DMS53 (cell line): ENCODE measurements around the gene SNX2.

Source experiments
- DNase-seq: peaks from one replicate; lab custom pipeline; 2025; lab: John Stamatoyannopoulos, UW

SNX2 gene

GRCh38 chr5:122773619-122774018, 1.3 kb upstream of the SNX2 start:
- peak; percentile 13 for DNase-seq

- DNase-seq: no peak
These were observed 390 bp upstream of the SNX2 start for GRCh38 chr5:122774519-122774860.

- DNase-seq: peak; percentile 56
These were observed 966 bp downstream of the SNX2 start for GRCh38 chr5:122775550-122776542.

- no peak for DNase-seq
These were observed 3.3 kb downstream of the SNX2 start for GRCh38 chr5:122778157-122778556.

GRCh38 chr5:122779451-122779850, 4.6 kb downstream of the SNX2 start:
- no peak for DNase-seq

GRCh38 chr5:122780296-122780695, 5.4 kb downstream of the SNX2 start:
- DNase-seq: no peak

GRCh38 chr5:122781465-122781864, 6.6 kb downstream of the SNX2 start:
- no peak for DNase-seq

- no peak for DNase-seq
These were observed 10.4 kb downstream of the SNX2 start for GRCh38 chr5:122785294-122785693.

GRCh38 chr5:122788371-122788770, 13.5 kb downstream of the SNX2 start:
- no peak for DNase-seq

GRCh38 chr5:122788996-122789395, 14.1 kb downstream of the SNX2 start:
- no peak for DNase-seq

GRCh38 chr5:122789461-122790171, 14.7 kb downstream of the SNX2 start:
- no peak for DNase-seq

GRCh38 chr5:122790354-122791103, 15.6 kb downstream of the SNX2 start:
- DNase-seq: no peak

- no peak for DNase-seq
These were observed 30.6 kb downstream of the SNX2 start for GRCh38 chr5:122805481-122805880.

GRCh38 chr5:122810405-122810804, 35.5 kb downstream of the SNX2 start:
- no peak for DNase-seq

- no peak for DNase-seq
These were observed 40.4 kb downstream of the SNX2 start for GRCh38 chr5:122815218-122815767.

- no peak for DNase-seq
These were observed 41.9 kb downstream of the SNX2 start for GRCh38 chr5:122816756-122817155.

- no peak for DNase-seq
These were observed 57.1 kb downstream of the SNX2 start for GRCh38 chr5:122831984-122832383.

GRCh38 chr5:122835681-122836080, 60.8 kb downstream of the SNX2 start:
- DNase-seq: no peak

GRCh38 chr5:122836947-122837346, 62.1 kb downstream of the SNX2 start:
- no peak for DNase-seq

GRCh38 chr5:122839731-122840130, 64.9 kb downstream of the SNX2 start:
- DNase-seq: no peak

- no peak for DNase-seq
These were observed 67.2 kb downstream of the SNX2 start for GRCh38 chr5:122842016-122842580.
